SK-N-DZ (cell line): ENCODE data around the gene PITPNC1.
"Not testable (repeated sequence)": the region's sequence is repeated elsewhere in the genome, so short reads cannot be mapped to it uniquely, and the experiment has no call there.

ENCODE experiments used
- DNase-seq: peaks from one replicate; pipeline ENCODE4 v3.0.0-alpha.2; 2015; ENCODE audit warnings: low spot score

Gene PITPNC1

DNA sequence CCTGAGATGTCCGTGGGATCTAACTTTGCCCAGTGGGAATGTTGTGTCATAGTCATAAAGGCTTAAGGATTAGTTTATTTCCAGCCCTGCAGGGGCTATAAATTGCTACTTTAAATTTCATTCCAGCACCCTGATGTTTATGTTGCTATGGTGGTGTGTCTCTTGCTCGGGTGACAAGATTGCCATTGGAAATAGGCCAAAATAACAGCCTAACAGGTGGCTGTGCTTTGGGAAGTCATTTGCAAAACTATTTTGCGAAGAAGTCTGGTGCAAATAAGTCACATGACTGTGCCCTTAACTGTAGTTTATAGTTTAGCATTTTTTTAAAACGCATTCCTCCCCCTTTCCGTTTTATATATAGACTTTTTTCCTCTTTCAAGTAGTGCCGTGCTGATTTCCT lies 23.1 kb downstream of the PITPNC1 start:
- no peak for DNase-seq

DNA sequence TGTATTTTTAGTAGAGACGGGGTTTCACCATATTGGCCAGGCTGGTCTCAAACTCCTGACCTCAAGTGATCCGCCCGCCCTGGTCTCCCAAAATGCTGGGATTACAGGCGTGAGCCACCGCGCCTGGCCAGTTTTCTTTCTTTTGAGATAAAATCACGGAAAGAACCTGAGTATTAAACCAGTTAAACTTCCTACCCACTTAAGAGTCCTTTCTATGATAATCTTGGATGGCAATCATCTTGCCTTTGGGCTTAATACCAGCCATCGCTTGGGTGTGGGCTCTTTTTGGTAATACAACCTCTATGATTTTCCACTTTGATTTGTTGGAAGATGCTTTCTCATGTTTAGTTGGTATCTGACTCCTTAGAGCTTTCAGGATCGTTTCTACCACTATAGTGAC lies 24.0 kb downstream of the PITPNC1 start:
- no peak for DNase-seq

DNA sequence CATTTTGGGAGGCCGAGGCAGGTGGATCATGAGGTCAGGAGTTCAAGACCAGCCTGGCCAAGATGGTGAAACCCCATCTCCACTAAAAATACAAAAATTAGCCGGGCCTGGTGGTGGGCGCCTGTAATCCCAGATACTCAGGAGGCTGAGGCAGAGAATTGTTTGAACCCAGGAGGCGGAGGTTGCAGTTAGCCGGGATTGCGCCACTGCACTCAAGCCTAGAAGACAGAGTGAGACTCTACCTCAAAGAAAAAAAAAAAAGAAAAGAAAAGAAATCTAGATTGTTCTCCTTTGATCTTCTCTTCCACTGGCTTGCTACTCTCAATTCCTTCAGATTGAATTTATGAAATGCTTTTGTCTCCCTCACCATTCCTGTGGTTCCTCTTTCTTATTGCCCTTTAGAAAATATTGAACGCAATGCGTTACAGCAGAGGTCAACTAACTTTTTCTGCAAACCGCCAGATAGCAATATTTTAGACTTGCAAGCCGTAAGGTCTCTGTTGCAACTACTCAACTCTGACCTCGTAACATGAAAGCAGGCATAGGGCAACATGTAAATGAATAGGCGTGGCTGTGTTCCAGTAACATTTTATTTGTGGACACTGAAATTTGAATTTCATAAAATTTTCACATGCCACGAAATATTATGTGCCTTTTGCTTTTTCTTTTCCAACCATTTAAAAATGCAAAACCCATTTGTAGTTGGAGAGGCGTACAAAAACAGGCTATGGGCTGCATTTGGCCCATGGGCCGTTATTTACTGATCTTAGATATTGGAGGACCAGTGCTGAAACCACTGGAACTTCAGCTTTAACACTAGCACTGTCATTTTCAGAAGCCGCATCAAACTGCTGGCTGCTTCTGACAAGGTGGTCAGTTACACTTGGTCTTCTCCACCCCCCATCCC lies 24.8 kb downstream of the PITPNC1 start:
- no peak for DNase-seq

DNA sequence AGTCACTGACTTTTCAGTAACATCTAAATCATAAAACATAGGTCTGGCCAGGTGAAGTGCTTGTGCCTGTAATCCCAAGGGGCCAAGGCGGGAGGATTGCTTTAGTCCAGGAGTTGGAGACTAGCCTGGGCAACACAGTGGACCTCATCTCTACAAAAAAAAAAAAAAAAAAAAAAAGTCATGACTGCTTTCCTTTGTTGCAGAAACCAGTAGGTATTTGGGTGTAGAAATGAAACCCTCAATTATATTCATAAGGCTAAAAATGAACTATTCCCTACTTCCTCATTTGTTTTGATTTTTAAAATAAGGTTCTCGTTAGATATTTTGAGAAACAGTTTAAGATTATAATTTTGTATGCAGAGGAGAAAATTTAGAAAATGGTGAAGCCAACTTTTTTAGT lies 26.0 kb downstream of the PITPNC1 start:
- DNase-seq = no peak

DNA sequence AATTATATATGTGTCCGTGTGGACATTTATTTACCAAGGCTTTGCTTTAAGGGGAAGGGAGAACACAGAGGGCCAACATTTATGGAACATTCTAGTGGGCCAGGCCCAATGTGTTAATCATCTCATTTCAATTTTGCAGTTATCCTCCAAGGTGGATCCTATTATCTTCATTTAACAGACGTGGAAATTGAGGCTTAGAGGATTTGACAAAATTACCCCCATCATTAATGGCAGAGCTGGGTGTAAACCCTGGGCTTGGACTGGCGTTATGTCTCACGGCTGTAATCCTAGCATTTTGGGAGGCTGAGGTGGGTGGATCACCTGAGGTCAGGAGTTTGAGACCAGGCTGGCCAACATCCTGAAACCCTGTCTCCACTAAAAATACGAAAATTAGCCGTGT lies 26.4 kb downstream of the PITPNC1 start:
- DNase-seq = no peak

DNA sequence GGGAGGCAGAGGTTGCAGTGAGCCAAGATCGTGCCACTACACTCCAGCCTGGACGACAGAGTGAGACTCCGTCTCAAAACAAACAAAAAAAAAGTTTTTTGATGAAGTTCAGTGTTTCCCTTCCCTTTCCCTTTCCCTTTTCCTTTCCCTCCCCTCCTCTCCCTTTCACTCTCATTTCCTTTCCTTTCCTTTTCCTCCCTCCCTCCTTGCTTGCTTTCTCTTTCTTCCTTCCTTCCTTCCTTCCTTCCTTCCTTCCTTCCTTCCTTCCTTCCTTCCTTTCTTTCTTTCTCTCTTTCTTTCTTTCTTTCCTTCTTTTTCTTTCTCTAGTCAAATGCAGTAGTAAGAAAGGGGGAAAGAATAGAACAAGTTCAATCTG lies 31.4 kb downstream of the PITPNC1 start:
- DNase-seq = not testable (repeated sequence)

DNA sequence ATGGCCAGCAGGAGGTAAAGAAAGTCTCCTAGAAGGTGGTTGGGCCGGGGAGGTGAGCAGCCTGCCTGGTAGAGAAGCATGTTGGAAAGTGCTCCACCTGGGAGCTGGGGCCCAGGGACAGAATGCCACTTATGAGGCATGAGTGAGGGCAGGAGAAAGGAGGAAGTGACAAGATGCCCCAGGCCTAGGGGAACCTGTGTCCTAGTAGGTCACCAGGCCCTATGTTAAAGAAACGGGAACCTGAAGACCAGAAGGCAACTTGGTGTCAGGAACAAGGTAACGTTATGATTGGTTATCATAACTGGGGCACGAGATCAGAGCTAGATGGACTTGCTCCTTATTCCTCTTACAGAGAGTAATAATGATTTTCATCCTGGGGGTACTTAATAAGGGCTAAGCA lies 34.3 kb downstream of the PITPNC1 start:
- DNase-seq = no peak

DNA sequence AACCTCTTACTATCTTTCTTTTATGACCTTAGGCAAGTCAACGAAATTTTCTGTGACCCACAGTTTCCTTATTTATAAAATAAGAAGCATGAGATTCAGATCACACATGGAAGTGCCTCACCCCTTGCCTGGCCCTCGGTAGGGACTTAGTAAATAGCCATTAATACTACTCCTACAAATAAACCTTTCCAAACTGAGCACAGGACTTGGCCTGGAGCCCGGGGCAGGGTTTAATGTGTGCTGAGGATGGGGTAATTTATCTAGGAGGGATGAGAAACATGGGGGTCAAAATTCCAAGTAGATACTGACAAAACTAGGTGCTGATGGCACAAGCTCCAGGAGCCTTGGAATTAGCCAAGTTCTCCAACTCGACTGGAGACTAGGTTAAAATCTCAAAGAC lies 35.0 kb downstream of the PITPNC1 start:
- no peak for DNase-seq

DNA sequence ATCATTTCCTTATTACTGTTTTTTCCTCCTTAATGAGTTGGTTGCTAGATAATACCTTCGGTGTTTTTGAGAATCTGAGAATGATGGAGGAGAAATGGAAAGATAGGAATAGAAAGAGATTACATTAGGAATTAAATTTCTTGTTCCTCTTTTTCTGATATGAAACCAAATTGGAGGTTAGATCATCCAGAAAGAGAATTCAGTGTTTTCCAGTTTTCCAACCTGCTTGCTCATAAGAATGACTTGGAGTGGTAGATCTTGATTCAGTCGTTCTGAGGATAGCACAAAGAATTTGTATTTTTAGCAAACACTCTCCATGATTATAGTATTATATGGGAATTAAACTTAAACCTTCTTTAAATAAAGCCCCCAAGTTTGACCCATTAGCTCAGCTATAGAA lies 35.9 kb downstream of the PITPNC1 start:
- DNase-seq = no peak

DNA sequence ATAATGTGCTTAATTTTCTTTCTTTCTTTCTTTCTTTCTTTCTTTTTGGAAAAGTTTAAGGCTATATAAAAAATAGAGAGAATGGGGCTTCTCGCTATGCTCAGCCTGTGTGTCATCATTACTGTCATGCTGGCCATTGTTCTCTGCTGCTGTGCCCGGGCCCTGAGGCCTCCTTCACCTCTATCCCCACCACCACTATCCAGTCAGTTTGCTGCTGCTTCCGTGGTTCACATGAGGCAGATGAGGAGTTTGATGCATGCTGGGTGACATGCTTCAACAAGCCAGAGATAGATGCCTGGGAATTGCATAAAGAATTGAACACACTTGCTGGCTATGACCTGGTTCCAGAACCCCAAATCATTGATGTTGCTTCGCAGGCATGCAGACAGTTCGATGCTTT lies 36.3 kb downstream of the PITPNC1 start:
- DNase-seq = no peak

DNA sequence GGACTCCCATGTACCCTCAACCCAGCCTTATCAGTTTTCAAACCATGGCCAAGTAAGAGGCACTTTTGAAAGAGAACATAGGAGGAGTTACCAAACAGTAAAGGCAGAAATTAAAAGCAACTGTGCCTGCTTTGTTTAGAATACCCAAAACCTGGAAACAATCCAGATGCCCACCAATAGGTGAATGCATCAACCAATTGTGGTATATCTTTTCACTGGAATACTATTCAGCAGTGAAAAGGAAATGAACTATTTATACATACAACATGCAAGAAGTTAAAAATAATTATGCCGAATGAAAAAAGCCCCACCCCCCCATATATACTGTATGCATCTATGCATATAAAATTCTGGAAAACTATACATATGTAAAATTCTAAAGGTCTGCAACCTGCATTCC lies 37.0 kb downstream of the PITPNC1 start:
- no peak for DNase-seq

DNA sequence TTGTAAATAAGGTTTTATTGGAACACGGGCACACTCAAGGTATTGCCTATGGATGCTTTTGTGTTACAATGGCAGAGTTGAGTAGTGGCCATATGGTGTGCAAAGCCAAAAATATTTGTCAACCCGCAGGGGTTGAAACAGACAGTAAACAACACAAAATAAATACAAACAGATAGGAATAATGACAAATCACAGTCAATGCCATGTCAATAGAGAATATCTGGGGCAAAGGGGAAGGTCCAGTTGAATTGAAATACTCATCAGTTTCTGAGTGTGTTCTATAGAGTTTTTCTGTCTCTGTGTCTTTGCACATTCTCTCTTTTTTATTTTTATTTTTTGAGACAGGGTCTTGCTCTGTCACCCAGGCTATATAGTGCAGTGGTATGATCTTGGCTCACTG lies 37.5 kb downstream of the PITPNC1 start:
- no peak for DNase-seq

DNA sequence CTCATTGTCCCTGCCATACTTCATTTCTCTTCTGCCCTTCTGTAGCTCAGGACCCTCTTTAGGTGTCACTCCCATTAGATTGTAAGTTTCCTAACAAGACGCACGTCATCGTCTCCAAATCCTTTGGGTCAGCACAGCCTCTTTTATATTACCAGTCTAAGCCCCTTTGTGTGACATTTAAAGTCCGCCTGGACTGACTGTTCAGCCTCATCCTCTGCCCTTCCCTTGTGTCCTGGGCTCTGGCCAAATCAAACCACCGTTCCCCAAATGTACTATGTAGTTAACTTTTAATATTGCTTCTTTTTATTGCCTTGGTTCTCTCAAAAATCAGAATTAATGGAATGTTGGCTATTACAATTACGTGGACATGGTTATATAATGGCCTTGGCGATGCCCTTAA lies 38.2 kb downstream of the PITPNC1 start:
- DNase-seq = no peak

DNA sequence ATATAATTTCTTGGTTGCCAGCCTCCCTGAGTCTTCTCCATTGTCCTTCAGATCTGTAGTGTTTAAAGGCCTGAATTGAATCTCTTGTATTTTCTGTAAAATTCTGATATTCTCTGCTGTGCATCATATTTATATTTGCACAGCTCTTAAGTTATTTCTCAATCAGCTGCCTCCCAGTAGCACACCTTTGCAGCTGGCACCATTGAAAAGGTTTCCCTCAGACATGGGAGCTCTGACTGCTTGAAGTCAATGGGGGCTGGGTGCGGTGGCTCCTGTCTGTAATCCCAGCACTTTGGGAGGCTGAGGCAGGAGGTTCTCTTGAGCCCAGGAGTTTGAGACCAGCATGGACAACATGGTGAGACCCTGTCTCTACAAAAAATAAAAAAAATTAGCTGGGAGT lies 40.4 kb downstream of the PITPNC1 start:
- no peak for DNase-seq

DNA sequence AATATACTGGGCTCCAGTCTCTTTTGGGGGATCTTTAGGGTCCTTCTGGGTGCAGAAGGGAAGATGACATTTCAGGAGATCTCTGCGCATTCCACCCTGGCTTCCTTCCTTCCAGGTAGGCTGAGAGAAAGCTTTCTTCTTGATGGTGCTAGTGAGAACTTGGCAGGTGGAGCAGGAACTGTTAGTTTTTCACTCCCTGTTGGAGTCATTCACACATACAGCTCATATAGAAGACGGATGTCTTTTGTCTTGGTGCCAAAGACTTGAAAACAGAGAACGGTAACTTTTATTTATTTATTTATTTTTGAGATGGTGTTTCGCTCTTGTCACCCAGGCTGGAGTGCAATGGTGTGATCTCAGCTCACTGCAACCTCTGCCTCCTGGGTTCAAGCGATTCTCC lies 43.9 kb downstream of the PITPNC1 start:
- DNase-seq = no peak

DNA sequence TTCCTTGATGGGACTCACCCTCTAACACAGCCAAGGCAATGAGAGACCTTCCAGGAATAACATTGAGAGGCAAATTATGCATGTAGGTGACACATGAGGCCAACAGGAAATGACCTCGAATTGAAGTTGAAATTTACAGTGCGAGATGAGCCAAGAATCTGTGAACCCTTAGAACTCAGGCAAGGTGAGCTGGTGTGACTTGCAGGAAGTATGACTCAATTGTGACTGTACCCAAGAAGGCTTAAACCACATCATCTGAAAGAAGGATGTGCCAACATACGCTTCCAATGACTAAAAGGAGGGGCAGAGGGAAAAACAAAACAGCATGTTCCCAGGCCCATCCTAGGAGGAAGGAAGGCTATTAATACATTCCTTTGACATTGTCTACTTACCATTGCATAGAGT lies 44.8 kb downstream of the PITPNC1 start:
- no peak for DNase-seq

DNA sequence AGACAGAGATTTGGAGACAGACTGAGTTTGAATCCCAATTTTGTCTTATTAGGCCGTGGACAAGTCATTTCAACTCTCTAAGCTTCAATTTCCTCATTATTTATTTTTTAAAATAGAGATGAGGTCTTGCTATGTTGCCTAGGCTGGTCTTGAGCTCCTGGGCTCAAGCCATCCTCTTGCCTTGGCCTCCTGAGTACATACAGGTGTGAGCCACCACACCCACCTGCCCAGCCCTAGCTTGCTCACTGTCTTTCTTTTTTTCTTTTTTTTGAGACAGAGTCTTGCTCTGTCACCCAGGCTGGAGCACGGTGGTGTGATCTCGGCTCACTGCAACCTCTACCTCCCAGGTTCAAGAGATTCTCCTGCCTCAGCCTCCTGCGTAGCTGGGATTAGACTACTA lies 45.2 kb downstream of the PITPNC1 start:
- DNase-seq = not testable (repeated sequence)

DNA sequence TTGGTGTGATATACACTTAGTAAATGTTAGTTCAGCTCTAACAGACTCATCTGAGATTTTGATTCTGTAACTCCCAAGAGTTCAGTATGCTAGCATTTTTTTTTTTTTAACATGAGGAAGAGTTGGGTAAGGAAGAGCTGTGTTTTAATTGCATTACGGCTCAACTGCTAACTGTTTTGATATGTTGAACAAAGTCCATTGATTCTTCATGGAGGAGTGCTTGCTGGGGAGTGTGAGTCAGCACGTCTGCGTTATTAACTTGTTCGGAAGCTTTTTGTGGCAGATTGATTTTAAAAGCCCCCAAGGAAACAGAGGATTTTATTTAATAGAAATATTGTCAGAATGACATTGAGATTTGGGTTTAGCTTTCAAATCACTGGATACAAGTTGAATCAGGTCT lies 45.8 kb downstream of the PITPNC1 start:
- no peak for DNase-seq

DNA sequence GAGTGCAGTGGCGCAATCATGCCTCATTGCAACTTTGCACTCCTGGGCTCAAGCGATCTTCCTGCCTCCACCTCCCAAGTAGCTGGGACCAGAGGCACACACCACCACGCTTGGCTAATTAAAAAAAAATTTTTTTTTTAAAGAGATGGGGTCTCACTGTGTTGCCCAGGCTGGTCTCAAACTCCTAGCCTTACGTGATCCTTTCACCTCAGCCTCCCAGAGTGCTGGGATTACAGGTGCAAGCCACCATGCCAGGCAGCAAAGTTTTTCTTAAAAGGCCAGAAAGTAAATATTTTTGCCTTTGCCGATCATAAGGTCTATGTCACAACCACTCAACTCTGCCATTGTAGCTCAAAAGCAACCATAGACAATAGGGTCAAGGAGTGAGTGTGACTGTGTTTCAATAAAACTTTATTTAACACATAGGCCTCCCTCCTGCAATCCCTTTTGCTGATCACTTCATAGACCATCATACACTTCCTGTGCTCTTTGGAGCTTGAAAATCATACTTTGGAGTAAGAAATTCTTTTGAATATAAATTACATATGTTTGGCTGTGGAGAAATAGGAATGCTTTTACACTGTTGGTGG lies 48.6 kb downstream of the PITPNC1 start:
- DNase-seq = no peak

DNA sequence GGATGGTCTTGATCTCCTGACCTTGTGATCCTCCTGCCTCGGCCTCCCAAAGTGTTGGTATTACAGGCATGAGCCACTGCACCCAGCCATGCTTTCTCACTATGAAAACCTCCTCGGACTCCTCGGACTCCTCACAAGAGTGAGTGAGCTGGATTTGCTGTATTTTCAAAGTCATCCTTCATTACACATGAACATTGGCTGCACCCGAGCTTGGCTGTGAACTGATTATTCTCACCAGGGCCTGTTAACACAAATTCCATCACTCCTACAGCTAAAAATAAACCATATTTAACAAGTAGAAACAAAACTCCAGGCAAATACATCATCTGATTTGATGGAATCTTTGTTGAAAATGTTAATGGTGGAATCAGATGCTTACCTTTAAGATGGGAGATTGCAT lies 50.3 kb downstream of the PITPNC1 start:
- no peak for DNase-seq

DNA sequence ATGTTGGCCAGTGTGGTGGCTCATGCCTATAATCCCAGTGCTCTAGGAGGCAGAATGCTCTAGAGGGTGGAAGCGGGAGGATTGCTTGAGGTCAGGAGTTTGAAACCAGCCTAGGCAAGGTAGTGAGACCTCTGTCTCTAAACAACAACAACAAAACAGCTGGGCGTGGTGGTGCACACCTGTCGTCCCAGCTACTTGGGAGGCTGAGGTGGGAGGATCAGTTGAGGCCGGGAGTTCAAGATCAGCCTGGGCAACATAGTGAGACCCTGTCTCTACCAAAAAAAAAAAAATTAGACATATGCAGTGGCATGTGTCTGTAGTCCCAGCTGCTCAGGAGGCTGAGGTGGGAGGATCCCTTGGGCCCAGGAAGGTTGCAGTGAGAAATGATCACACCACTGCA lies 53.4 kb downstream of the PITPNC1 start:
- DNase-seq = not testable (repeated sequence)

DNA sequence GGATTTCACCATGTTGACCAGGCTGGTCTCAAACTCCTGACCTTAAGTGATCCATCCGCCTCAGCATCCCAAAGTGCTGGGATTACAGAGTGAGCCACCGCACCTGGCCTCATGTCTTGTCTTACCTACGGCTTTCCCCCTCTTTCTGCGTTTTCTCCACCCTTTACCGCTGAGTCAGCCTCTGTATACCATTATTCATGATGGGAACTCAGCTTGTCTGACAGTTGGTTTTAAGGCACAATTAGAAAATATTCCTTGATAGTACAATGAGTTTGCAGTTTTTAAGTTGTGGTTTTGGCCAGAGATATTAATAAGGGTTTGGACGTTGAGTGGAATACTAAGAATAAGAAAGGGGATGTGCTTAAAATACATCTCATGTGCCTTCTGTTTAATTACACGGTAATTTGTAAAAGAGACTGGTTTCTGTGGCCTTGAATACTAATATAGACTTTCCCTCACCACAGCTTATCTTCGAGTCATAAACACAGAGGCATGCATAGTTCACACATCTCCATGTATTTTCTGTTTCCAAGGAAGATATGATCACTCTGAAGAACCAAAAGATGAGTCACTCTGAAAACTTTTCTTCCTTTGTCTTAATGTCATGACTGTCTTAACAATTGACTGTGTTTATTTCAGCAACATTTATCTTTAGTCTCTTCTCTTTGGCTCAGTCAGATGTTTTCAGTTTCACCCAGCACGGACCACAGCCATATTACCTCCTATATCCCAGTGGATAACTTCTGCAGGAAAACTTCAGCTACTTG lies 54.4 kb downstream of the PITPNC1 start:
- DNase-seq = no peak
